Kidney capillary endothelial cell (primary cell): Measurements from ENCODE around the gene RBM6.
"Not testable (repeated sequence)": the region's sequence is repeated elsewhere in the genome, so short reads cannot be mapped to it uniquely, and the experiment has no call there.

Source experiments
- DNase-seq: peaks from one replicate; pipeline ENCODE4 v3.0.0-alpha.2; 2018; ENCODE audit warnings: low spot score

The RBM6 gene

DNA sequence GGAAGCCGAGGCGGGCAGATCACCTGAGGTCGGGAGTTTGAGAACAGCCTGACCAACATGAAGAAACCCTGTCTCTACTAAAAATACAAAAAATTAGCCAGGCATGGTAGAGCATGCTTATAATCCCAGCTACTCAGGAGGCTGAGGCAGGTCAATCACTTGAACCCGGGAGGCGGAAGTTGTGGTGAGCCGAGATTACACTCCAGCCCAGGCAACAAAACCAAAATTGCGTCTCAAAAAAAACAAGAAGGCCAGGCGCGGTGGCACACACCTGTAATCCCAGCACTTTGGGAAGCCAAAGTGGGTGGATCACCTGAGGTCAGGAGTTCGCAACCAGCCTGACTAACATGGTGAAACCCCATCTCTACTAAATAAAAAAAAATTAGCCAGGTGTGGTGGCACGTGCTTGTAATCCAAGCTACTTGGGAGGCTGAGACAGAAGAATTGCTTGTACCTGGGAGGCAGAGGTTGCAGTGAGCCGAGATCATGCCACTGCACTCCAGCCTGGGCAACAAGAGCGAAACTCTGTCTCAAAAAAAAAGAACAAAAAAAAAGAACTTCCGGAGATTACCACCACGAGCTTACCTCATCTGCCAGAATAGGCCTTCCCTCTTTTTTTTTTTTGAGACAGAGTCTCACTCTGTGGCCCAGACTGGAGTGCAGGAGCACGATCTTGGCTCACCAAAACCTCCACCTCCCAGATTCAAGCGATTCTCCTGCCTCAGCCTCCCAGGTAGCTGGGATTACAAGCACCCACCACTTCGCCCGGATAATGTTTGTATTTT is 22.0 kb upstream of the RBM6 start:
- not testable (repeated sequence) for DNase-seq

DNA sequence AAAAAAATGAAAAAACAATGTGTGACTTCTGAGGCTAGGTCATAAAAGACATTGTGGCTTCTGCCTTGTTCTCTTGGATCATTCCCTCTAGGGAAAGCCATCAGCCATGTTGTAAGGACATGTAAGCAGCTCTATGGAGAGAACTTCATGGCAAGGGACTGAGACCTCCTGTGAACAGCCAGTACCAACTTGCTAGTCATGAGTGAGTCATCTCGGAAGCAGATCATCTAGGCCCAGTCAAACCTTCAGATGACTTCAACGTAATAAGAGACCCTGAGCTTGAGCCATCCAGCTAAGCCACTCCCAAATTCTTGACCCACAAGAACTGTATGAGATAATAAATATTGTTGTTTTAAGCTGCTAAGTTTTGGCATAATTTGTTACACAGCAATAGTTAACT is 15.3 kb upstream of the RBM6 start:
- peak; percentile 42 for DNase-seq

DNA sequence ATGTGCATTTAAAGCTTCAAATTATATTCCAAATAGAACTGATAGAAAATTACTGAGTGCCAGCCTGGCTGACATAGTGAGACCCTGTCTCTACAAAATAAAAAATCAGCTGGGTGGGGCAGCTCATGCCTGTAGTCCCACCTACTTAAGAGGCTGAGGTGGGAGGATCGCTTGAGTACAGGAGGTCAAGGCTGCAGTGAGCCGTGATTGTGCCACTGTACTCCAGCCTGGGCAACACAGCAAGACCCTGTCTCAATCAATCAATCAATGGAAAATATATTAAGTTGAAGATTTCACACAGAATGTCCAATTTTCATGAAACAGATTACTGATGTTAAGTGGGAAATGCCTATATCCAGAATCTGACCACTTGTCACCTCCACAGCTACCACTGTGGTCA is 14.5 kb upstream of the RBM6 start:
- DNase-seq = no peak

DNA sequence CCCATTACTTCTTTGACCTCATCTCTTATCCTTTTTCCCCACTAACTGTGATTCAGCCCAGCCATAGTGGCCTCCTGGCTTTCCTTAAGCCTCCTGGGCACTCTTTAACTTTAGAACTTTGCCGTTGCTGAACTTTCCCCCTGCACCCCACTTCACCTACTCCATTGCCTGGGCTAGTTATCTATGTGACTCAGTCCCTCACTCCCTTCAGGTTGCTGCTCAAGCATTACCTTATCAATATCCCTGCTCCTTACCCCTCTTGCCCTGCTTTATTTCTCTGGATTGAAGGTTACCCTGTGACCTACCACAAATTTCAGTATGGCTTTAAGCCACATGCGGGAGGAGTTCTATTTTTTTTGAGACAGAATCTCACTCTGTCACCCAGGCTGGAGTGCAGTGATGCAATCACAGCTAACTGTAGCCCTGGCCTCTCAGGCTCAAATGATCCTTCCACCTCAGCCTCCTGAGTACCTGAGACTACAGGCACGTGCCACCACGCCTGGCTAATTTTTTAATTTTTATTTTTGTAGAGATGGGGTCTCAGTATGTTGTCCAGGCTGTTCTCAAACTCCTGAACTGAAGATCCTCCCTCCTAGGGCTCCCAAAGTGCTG is 13.7 kb upstream of the RBM6 start:
- DNase-seq = no peak

DNA sequence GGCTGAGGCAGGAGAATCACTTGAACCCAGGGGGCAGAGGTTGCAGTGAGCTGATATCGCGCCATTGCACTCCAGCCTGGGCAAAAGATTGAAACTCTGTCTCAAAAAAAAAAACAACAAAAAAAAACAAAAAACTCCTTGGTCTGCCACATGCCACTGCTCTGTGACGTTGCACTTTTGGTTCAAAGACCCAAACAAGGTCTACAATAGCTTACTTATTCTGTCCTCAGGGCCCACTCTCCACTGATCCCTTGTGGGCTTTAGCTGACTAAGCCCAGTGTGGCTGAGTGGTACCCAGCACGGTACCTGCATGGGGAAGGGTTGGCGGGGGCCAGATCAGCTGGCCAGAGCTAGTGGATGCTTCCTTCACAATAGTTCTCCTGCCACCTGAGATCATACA is 12.2 kb upstream of the RBM6 start:
- DNase-seq = no peak

DNA sequence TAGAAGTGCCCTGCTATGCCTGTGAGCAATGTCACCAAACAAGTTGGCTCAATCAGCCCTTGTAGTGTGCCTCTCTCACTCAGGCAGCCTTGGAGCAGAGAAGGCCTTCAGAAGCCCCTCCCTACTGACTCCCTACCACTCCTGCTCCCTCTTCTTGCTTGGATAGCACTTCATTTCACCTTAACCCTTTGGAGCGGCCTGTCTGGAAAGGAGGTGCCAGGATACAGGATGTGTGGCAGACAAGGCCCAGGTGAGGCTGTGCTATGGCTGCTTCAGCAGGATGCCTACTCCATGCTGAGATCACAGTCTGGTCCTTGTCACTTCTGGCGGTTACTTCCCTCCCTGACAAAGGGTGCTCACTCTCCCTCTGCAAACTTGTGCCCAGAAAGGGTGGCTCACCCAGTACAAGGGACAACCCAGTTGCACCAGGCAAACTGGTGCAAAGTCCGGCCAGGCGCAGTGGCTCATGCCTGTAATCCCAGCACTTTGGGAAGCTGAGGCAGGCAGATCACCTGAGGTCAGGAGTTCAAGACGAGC is 11.4 kb upstream of the RBM6 start:
- no peak for DNase-seq

DNA sequence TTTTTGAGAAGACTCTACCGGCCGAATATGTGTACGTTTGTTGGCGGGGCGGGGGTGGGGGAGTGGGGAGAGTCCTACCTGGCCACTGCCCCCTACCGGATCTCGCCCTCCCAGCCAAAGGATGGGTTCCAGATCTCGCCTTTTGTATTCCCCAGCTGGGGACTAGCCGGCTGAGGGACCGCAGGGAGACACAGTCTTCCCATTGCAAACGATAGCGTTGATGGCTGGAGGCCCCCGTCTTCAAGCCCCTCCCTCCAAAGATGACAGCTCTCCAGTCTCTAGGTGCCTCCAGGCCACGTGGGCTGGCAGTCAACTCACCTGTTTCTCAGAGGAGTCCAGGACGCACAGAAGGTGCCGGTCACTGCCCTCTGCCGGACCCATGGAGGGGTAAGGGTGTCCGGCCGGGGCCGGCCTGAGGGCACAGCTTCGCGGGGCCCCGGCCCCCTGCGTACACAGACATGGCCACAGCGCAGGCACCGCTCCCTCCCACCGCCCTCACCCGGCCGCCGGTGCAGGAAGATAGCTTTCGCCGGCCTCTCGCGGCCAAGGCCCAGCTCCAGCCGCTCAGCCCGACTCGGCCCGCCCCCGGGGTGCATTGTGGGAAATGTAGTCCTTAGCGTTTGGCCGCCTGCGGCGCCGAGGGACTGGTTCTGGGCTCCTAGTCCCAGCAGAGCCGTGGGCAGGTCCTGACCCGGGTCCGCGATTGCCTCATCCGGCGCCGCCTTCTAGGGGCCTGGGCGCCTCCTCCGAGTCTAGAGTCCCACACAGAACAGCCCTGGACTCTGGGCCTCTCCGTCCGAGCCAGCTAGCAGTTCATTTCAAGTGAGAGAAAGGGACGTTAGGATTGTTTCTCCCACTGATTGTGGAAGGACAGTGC is 10.4 kb upstream of the RBM6 start, which contains the start of gene MON1A:
MON1A (minus strand) TSS at position 521 of the 877 bp plus-strand sequence. CDS start 16,465 bp downstream, outside the sequence.
- peak; percentile 81 for DNase-seq

DNA sequence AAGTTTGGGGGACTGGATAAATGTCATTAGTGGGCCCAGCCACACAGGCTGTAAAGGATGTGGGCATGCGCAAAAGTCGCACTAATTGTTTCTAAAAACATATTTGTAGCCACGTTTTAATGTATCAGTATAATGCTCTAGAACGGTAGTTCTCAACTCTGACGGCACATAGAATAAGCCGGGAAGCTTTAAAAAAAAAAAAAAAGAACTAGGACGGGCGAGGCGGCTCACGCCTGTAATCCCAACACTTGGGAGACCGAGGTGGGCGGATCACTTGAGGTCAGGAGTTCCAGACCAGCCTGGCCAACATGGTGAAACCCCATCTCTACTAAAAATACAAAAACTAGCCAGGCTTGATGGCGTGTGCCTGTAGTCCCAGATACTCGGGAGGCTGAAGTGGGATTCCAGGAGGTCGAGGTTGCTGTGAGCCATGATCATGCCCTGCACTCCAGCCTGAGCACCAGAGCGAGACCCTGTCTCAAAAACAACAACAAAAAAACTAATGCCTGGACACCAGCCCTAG is 9.7 kb upstream of the RBM6 start:
- DNase-seq = no peak

DNA sequence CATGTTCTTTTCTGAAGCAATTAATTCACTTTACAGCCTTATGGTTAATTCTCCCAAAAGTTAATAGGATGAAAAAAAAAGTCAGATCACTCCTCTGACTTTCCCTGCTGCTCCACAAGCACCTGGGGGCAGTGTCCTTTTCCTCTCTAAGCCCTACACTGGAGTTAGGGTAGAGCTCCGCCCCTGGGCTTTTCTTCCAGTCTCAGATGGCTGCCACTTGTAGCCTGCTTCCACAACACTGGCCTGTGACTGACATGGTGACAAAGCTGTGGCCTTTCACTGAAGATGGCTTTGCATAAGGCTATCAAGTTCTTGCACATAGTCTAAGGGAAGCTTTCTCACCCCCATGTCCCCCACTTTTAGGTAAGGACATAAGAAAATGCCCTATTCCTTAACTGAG is 9.0 kb upstream of the RBM6 start:
- DNase-seq = no peak

DNA sequence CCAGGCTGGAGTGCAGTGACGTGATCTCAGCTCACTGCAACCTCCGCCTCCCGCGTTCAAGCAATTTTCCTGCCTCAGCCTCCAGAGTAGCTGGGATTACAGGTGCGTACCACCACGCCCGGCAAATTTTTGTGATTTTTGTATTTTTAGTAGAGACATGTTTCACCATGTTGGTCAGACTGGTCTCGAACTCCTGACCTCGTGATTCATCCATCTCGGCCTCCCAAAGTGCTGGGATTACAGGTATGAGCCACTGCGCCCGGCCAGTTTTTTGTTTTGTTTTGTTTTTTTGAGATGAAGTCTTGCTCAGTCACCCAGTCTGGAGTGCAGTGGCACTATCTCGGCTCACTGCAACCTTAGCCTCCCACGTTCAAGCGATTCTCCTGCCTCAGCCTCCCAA is 7.7 kb upstream of the RBM6 start:
- DNase-seq = not testable (repeated sequence)

DNA sequence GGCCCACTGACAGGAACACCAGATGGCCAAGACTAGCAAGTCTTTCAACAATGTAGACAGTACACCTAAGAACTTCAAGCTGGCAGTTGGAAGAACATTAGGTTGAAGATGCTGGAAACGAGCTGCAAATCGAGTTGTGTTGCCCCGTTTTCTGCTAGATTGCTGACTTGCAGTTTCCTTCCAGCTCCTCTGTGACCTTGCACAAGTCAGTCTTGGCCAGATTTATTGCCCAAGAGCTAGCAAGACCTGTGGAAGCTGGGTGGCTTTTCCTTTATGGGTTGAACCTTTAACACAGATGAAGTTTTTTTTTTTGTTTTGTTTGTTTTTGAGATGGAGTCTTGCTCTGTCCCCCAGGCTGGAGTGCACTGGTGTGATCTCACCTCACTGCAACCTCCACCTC is 2.9 kb upstream of the RBM6 start:
- DNase-seq = no peak

DNA sequence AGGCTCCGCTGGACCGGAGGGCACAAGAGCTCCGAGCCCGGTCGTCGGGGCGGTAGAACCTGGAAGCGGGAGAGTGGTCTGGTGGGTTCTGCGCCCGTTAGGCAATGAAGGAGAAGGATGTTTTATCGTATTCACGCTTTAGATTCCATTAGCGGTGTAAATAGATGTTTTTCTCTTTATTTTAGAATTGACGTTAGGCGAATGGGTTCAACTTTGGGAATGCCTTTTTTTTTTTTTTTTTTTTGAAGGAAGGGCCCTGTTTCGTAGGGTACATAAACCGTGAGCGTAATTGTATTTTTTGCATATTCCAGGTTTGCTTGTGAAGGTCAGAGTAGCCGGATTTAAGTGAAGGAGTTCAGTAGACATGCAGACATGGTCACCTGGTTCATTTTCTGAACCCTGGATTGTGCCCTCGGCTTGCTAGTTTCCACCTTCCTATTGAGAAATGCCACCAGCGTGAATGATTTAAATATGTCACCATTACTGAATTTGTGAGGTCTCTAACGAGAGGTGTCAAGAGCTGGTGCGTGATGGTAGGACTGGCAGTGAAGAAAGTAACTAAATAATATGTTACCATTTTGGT is 808 bp downstream of the RBM6 start:
- no peak for DNase-seq

DNA sequence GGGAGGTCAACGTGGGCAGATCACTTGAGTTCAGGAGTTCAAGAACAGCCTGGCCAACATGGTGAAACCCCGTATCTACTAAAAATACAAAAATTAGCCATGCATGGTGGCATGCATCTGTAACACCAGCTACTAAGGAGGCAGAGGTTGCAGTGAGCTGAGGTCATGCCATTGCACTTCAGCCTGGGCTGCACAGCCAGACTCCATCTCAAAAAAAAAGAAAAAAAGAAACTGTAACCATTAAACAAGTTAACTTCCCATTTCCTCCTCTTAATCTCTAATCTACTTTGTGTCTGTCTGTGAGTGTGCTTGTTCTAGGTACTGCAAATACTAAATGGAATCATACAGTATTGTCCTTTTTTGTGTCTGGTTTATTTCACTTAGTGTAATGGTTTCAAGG is 2.7 kb downstream of the RBM6 start:
- DNase-seq = no peak

DNA sequence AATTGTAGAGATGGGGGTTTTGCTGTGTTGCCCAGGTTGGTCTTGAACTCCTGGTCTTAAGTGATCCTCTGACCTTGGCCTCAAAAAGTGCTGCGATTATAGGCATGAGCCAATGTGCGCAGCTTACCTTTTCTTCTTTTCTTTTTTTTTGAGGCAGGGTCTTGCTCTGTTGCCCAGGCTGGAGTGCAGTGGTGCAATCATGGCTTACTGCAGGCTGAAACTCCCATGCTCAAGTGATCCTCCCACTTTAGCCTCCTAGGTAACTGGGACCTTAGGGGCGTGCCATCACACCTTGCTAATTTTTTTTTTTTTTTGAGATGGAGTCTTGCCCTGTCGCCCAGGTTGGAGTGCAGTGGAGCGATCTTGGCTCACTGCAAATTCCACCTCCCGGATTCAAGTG is 13.0 kb downstream of the RBM6 start:
- no peak for DNase-seq

DNA sequence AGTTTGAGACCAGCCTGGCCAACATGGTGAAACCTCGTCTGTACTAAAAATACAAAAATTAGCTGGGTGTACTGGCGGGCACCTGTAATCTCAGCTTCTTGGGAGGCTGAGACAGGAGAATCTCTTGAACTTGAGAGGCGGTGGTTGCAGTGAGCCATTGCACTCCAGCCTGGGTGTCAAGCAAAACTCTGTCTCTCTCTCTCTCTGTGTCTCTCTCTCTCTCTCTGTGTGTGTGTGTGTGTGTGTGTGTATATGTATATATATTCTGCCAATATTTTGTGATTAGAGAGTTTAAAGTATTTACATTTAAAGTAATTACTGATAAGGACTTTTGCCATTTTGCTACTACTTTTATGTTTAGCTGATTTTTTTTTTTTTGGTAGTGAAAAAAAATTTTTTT is 15.7 kb downstream of the RBM6 start:
- DNase-seq = no peak

DNA sequence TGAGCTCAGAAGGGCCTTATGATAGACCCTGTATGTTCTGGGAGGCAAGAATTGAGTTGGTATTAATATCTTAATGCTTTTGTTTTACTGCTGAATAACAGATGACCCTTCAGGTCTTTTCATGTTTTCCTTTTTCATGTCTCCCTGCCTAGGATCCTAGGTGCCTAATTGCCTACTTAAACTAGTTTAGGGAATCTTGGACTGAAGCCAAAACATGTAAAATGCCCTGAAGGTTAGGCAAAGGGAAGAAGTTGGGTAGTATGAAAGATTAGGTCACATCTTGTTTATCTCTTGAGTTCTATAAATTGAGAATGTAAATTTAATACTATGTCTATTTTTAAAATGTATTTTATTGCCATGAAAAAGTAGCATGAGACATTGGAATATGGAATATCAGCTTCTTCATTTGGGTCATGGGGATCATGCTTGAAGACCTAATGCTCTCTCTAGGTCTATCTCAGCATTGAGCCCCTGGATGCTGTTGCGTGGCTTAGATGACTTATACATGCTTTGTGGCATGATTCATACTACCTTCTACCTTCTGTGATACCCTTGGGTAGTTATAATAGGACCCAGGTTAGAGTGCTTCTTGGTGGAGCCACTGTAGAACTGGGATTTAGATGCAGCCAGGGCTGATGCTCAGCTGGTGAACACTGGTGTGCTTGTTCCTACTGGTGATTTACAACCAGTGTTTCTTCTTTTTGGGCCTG is 26.4 kb downstream of the RBM6 start:
- no peak for DNase-seq

DNA sequence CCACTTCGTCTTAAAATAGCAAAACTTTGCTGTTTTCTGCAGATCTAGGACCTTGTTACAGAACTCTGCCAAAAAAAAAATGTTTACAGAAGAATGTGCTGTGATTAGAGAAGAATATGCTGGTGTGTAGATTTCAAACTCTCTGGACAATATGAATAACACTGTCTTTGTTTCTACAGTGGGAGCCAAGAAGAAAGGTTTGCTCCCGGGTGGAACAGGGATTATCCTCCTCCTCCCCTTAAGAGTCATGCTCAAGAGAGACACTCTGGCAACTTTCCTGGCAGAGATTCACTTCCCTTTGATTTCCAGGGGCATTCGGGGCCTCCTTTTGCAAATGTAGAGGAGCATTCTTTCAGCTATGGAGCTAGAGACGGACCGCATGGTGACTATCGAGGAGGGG is 27.3 kb downstream of the RBM6 start:
- DNase-seq = no peak

DNA sequence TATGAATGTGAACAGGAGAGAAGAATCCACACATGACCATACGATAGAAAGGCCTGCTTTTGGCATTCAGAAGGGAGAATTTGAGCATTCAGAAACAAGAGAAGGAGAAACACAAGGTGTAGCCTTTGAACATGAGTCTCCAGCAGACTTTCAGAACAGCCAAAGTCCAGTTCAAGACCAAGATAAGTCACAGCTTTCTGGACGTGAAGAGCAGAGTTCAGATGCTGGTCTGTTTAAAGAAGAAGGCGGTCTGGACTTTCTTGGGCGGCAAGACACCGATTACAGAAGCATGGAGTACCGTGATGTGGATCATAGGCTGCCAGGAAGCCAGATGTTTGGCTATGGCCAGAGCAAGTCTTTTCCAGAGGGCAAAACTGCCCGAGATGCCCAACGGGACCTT is 28.4 kb downstream of the RBM6 start:
- DNase-seq = no peak

DNA sequence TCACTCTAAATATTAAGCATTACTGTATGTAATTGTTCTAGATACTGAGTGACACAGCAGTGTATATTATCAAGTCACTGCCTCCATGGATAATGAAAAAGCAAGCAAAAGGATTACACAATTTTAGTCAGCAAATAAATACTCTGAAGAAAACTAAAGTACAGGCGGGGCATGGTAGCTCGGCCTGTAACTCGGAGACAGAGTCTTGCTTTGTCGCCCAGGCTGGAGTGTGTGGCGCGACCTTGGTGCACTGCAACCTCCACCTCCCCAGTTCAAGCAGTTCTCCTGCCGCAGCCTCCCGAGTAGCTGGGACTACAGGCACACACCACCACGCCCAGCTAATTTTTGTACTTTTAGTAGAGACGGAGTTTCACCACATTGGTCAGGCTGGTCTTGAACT is 32.7 kb downstream of the RBM6 start:
- DNase-seq = no peak

DNA sequence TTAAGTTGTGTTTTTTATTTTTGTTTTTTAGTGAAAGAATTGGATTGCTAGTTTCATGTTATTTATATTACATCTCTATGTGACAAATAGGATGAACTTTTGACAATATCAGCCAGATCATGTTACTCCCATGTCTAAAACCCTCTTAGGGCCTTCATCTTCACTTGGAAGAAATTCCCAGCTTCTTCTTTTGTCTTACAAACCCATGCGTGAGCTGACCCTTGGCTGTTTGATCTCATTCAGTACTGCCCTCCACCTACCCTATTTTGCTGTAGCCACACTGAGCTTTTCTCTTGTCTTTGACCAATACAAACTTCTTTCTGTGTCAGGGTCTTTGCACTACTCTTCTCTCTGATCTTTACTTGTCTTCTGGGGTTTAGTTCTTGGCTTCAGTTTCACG is 37.0 kb downstream of the RBM6 start:
- no peak for DNase-seq

DNA sequence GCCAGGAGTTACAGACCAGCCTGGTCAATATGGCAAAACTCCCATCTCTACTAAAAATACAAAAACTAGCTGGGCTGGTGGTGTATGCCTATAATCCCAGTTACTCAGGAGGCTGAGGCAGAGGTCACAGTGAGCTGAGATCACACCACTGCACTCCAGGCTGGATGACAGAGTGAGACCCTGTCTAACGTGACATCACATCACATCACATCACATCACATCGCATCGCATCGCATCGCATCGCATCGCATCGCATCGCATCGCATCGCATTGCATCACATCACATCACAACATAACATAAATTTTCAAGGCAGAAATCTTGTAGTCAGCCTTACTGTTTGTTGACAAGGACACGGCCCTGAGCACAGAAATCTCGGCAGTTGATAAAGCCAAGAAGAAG is 44.4 kb downstream of the RBM6 start:
- DNase-seq = no peak
